ENCODE results near the gene SPEM1. TPM values are rescaled to one million over a fixed set of nuclear protein-coding genes. Genes with fewer than 3 reads are reported as not detected.

The SPEM1 gene
- total RNA-seq, 1 donor, result not detected

GRCh38 chr17:7429722-7430121, 9.6 kb downstream of the SPEM1 start:
- Histone ChIP-seq H3K4me2 (ENCODE audit: insufficient read depth, low read length) (no peak overlapping the region), H4K20me1 (ENCODE audit: insufficient read depth, low read length) (no peaks in the 10 kb centered on the region), H2AFZ (ENCODE audit: low read length) (no peak overlapping the region), H3K4me1 (ENCODE audit: insufficient read depth, low read length) (no peaks in the 10 kb centered on the region), H3K36me3 (ENCODE audit: insufficient read depth, low read length) (no peaks in the 10 kb centered on the region), H3K4me3 (ENCODE audit: insufficient read depth, low read length) (no peak overlapping the region), H3K27me3 (ENCODE audit: insufficient read depth, low read length) (no peaks in the 10 kb centered on the region), H3K27ac (ENCODE audit: low read depth, low read length) (no peak overlapping the region), H3K9me3 (ENCODE audit: low read depth, low read length) (no peaks in the 10 kb centered on the region), H3K79me2 (ENCODE audit: insufficient read depth, low read length) (no peaks in the 10 kb centered on the region)
- no peak for TF ChIP-seq CTCF (IDR thresholded peaks at IDR 0.05; ENCODE audit: extremely low read depth, low read depth, low read length)
- DNase-seq (ENCODE audit: insufficient read length, low spot score, missing footprints), result no peak

- Histone ChIP-seq H3K9me3 (ENCODE audit: low read depth, low read length) (no peaks in the 10 kb centered on the region), H3K27me3 (ENCODE audit: insufficient read depth, low read length) (peaks cover 3% of the 10 kb centered on the region), H3K79me2 (ENCODE audit: insufficient read depth, low read length) (no peaks in the 10 kb centered on the region), H4K20me1 (ENCODE audit: insufficient read depth, low read length) (no peaks in the 10 kb centered on the region), H3K4me1 (ENCODE audit: insufficient read depth, low read length) (peaks cover 7% of the 10 kb centered on the region), H3K4me3 (ENCODE audit: insufficient read depth, low read length) (no peak overlapping the region), H2AFZ (ENCODE audit: low read length) (no peak overlapping the region), H3K36me3 (ENCODE audit: insufficient read depth, low read length) (no peaks in the 10 kb centered on the region), H3K4me2 (ENCODE audit: insufficient read depth, low read length) (no peak overlapping the region), H3K27ac (ENCODE audit: low read depth, low read length) (no peak overlapping the region)
- TF ChIP-seq CTCF (IDR thresholded peaks at IDR 0.05; ENCODE audit: extremely low read depth, low read depth, low read length), result no peak
- no peak for DNase-seq (ENCODE audit: insufficient read length, low spot score, missing footprints)
These were observed 11.1 kb downstream of the SPEM1 start for GRCh38 chr17:7431231-7431630.

GRCh38 chr17:7432296-7432695, 12.2 kb downstream of the SPEM1 start:
- no peak for TF ChIP-seq CTCF (IDR thresholded peaks at IDR 0.05; ENCODE audit: extremely low read depth, low read depth, low read length)
- peaks cover 4% of the 10 kb centered on the region for H3K27me3 ChIP-seq (ENCODE audit: insufficient read depth, low read length)
- H3K79me2 ChIP-seq (ENCODE audit: insufficient read depth, low read length), result no peaks in the 10 kb centered on the region
- H4K20me1 ChIP-seq (ENCODE audit: insufficient read depth, low read length), result no peaks in the 10 kb centered on the region
- H3K4me3 ChIP-seq (ENCODE audit: insufficient read depth, low read length), result no peak overlapping the region
- no peak overlapping the region for H2AFZ ChIP-seq (ENCODE audit: low read length)
- H3K4me2 ChIP-seq (ENCODE audit: insufficient read depth, low read length), result no peak overlapping the region
- no peak overlapping the region for H3K27ac ChIP-seq (ENCODE audit: low read depth, low read length)
- no peaks in the 10 kb centered on the region for H3K36me3 ChIP-seq (ENCODE audit: insufficient read depth, low read length)
- no peaks in the 10 kb centered on the region for H3K9me3 ChIP-seq (ENCODE audit: low read depth, low read length)
- DNase-seq (ENCODE audit: insufficient read length, low spot score, missing footprints), result no peak
- peaks cover 12% of the 10 kb centered on the region for H3K4me1 ChIP-seq (ENCODE audit: insufficient read depth, low read length)

GRCh38 chr17:7435676-7436555, 15.8 kb downstream of the SPEM1 start:
- peak; percentile 94 for DNase-seq (ENCODE audit: insufficient read length, low spot score, missing footprints)
- H3K79me2 ChIP-seq (ENCODE audit: insufficient read depth, low read length), result no peaks in the 10 kb centered on the region
- H3K36me3 ChIP-seq (ENCODE audit: insufficient read depth, low read length), result no peaks in the 10 kb centered on the region
- peaks cover 23% of the 10 kb centered on the region for H3K4me1 ChIP-seq (ENCODE audit: insufficient read depth, low read length)
- peak overlapping the region; percentile 73 for H2AFZ ChIP-seq (ENCODE audit: low read length)
- peaks cover 39% of the 10 kb centered on the region for H3K27me3 ChIP-seq (ENCODE audit: insufficient read depth, low read length)
- H3K4me3 ChIP-seq (ENCODE audit: insufficient read depth, low read length), result peak overlapping the region; percentile 68
- no peak for TF ChIP-seq CTCF (IDR thresholded peaks at IDR 0.05; ENCODE audit: extremely low read depth, low read depth, low read length)
- no peaks in the 10 kb centered on the region for H3K9me3 ChIP-seq (ENCODE audit: low read depth, low read length)
- no peak overlapping the region for H3K27ac ChIP-seq (ENCODE audit: low read depth, low read length)
- no peaks in the 10 kb centered on the region for H4K20me1 ChIP-seq (ENCODE audit: insufficient read depth, low read length)
- H3K4me2 ChIP-seq (ENCODE audit: insufficient read depth, low read length), result peak overlapping the region; percentile 85

Measured in osteoblast (primary cell).